Stimulated activated CD4-positive, alpha-beta T cell treated with anti-CD3 and anti-CD28 coated beads, Interleukin-2, amount 100 ng/mL, for 24 hours (primary cell): ENCODE data around the gene SUN3.
"Not testable (repeated sequence)": the region's sequence is repeated elsewhere in the genome, so short reads cannot be mapped to it uniquely, and the experiment has no call there.

Source experiments
- DNase-seq, 2 donors: peaks; one replicate each; pipeline ENCODE4 v3.0.0-alpha.2; 2020

The SUN3 gene

DNA sequence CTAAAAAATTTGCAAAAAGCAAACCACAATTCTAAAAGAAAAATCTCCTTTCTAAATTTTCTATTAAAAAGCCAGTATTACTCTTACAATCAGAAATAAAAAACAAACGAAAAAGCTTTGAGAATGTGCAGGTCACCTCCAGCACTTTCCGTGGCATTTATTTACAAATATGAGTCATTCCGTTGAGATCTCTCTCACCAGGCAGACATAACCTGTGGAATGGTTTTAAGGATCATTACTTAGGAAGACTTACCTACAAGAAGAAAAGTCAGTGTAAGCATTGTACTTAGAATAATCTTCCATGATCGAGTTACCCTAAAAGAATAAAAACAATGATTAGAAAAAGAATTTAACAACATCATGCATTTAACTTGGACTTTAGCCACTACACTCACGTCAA is 3.3 kb downstream of the SUN3 start:
- DNase-seq: no peak

DNA sequence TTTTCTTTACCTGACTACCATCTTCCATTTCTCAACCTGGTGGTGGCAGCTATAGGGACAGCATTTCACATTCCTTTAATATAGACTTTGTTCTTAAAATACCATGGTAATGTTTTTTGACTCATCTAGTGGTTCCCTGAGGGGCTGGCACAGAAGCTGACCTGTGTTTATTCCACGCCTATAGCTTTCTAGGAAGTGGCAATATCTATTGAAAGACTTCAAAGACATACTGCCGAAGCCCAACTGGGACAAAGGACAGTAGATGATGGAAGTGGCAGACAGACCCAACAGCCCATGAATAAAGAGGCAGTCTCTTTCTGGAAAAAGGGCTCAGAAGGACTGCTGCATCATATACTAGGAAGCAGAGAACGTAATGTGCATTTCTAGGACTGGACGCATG is 11.2 kb downstream of the SUN3 start:
- DNase-seq: no peak

DNA sequence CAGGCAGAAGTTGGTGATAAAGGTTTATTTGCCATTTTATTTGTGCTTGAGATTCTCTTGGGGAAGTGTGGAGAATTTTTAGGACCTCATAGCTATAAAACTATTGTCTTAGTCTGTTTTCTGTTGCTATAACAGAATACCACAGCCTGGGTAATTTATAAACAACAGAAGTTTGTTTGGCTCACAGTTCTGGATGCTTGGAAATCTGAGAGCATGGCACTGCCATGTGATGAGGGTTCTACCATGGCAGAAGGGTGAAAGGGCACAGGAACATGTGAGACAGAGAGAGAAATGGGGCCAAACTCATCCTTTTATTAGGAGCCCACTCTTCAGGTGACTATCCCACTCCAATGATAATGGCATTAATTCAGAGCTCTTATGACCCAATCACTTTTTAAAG is 12.3 kb downstream of the SUN3 start:
- DNase-seq: no peak

DNA sequence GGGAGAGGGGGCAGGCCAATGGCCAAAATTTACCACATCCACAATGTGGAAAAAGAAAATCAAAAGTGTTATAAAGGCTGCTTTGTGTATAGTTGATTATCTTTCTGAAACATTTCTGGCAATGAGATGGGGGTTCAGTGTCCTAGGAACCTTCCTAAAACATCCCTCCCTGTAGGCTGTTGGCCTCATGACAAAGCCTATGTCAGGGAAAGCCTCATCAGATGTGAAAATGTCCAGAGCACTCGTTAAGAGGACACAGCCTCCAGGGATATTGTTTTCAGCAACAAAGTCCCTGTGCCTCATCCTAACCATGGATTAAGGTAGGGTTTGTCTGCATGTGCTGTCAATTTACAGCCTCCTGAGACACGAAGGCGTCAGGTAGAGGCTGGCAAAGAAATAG is 17.0 kb downstream of the SUN3 start:
- DNase-seq: no peak

DNA sequence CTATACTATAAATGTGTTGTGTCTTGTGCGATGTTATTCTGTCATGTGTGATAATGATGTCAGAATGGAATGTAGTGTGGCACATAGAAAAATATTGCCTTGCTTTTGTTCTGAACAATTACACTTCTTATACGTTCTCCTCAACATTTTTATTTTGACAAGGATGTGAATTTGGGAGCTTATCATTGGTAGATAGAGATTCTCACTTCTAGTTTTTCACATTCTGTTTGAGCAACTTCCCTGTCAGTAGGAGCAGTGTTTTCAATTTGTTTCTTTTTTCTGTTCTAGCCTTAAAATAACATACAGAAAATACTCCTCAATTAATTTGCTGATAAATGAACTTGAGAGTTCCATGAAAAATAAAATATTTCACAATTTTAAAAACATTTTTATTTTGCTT is 17.6 kb downstream of the SUN3 start:
- DNase-seq: no peak

DNA sequence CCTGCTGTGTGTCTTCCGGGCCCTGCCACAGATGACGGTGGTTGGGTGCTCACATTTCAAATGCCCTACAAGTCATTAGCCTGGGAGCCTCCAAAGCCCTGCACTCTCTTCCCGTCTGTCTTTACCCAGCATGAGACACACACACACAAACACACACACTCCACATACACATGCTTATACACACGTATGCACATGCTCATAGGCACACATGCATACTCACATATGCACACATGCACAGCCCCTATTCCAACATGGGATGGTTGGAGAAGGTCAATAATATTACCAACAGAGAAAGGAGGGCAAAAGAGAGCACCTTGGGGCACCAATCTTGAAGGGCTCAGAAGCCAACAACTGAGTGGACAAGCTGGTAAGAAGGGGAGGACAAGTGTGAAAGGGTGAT is 19.0 kb downstream of the SUN3 start:
- DNase-seq: no peak

DNA sequence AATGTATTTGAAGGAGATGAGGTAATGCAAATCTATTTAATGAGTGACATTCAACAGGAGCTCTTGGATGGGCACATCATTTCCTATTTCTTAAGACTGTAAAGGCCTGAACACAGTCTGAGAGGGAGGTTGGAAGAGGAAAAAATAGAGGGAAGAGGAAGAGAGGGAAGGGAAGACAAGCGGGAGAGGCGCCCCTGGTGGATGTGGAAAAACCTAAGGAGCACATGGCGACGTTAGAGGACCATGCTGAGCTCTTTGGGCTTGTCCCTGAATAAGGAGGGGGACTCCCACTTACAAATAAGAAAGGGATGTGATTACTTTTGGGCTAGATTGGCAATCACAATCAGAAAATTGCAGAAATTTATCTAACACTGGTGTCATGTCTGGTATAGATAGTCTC is 19.6 kb downstream of the SUN3 start:
- no peak for DNase-seq

DNA sequence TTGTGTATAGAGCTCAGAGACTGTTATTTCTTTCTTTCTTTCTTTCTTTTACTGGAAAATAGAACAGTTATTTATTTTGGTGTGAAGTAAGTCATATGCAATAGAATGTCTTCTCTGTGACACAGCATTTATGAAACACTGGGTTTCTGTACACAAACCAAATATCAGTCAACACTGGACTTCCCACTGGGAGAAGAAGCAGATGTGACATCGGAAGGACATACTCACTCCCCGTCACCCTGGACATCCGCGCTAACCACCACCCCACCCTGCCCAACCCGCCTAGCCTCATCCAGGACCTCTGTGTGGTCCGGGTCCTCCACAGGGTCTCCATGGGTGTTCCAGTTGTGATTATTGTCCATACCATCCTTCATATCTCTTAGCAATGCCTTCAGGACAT is 22.0 kb downstream of the SUN3 start:
- DNase-seq: no peak

DNA sequence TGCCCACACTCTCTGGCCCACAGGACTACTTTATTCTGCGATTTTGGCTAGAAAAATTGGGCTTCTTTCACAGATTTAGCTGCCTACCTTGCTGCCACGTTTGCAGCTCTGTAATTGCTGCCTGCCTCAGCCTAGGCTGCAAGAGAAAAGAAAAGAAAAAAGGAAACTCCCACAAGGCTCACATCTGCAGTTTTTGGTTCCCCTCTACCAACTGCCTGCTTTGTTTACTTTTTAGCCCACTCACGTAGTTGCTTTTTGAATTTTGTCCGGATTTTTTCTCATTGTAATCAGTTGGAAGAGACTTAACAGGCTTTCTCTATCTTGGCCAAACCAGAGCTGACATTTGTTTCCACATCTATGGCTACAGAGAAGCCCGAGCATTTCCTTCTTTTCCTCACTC is 24.3 kb downstream of the SUN3 start:
- no peak for DNase-seq

DNA sequence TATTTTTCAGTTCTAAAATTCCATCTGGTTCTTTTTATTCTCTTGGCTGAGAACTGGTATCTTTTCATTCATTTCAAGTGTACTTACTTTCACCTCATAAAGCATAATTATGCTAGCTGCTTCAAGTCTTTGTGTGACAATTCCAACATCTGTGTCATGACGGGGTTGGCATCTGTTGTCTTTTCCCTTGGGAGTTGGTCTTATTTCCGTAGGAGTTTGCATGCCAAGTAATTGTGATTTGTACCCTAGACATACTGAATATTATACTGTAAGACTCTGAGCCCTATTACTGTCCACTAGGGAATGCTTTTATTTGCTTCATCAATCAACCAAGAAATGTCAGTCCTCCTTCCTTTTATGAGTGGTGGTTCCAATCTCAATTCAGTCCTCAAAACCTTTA is 24.9 kb downstream of the SUN3 start:
- no peak for DNase-seq

DNA sequence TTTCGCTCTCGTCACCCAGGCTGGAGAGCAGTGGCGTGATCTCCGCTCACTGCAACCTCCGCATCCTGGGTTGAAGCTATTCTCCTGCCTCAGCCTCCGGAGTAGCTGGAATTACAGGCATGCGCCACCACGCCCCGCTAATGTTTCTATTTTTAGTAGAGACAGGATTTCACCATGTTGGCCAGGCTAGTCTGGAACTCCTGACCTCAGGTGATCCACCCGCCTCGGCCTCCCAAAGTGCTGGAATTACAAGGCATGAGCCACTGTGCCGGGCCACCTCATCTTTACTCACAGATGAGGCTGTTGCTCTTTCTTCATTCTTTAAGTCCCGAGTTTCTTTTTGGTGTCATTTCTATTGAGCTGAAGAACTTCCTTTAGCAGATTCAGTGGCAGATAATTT is 28.7 kb downstream of the SUN3 start:
- DNase-seq: not testable (repeated sequence)

DNA sequence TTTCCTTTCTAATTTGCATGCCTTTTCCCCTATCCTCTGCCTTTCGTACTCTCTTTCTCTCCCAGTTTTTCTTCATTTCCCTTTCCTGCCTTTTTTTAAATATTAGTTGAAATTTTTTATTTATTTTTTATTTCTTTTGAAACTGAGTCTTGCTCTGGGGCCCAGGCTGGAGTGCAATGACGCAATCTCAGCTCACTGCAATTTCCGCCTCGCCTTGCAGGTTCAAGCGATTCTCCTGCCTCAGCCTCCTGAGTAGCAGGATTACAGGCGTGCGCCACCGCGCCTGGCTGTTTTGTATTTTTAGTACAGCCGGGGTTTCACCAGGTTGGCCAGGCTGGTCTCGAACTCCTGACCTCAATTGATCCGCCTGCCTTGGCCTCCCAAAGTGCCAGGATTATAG is 29.5 kb downstream of the SUN3 start:
- no peak for DNase-seq

DNA sequence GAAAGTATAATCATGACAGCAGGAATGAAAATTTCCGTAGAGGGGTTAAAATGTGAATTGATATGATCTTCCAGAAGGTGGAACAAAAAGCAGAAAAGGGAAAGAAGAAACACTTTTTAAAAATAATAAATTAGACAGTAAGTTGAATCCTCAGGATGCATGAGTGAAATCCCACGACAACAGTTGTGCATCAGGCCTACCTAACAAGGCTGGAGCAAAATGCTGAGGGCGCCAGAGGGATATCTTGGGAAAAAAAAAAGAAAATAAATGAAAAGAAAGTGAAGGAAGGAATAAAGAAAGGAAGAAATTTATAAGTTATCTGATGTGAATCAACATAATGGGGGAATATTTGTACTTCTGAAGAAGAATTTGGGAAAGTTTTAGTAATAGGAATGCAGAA is 36.5 kb downstream of the SUN3 start:
- DNase-seq: no peak

DNA sequence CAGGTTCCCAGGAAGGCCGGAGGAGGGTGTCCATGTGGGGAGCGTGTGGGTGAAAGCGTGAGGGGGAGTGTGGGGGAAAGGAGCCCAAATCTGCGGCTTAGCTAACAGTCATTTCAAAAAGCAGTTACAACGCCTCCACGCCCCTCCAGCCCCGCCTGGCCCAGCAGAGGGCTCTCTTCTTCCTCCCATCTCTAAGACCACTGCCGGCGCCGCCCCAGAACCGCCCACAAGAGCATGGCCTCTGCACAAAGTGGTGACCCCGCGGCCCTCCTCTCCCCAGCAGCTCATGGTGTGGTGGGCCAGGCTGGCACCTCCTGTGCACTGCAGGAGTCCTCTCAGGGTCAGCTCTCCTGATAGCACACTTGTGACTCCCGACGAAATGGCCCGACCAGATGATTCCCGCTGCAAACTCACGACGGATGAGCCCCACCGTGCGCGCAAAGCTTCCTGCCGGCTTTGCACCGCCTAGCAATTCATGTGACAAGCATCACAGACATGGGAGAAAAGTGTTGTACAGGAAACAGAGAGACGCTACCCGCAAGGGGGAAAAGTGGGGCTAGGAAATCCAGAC is 37.1 kb downstream of the SUN3 start:
- peak; percentile 84 to 88 for DNase-seq

DNA sequence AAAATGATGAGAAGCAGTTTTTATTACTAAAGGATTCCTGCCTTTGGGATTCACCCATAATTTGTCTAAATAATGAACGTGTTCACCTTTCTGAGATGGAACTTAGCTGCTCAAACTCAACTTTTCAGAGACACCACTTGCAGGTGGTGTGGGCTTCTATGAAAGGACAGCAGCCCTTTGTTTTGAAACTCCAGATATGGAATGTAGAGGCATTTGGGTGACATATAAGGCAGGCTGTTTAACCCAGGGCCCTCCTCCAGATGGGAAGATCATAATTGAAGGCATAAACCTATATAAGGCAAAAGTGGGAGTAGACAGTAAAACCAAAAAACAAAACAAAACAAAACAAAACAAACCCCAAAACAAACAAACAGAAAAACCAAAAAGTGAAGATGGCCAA is 37.6 kb downstream of the SUN3 start:
- DNase-seq: no peak

DNA sequence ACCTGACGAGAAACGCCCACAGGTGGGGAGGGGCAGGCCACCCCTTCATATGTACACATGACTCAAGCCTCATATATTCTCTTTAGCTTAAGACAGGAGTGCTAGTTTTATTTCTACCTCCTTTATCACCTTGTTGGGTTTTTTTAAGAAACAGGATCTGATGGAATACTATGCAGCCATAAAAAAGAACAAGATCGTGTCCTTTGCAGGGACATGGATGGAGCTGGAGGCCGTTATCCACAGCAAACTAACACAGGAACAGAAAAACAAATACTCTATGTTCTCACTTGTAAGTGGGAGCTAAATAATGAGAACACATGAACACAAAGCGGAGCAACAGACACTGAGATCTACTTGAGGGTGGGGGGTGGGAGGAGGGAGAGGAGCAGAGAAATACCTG is 38.3 kb downstream of the SUN3 start:
- DNase-seq: no peak

DNA sequence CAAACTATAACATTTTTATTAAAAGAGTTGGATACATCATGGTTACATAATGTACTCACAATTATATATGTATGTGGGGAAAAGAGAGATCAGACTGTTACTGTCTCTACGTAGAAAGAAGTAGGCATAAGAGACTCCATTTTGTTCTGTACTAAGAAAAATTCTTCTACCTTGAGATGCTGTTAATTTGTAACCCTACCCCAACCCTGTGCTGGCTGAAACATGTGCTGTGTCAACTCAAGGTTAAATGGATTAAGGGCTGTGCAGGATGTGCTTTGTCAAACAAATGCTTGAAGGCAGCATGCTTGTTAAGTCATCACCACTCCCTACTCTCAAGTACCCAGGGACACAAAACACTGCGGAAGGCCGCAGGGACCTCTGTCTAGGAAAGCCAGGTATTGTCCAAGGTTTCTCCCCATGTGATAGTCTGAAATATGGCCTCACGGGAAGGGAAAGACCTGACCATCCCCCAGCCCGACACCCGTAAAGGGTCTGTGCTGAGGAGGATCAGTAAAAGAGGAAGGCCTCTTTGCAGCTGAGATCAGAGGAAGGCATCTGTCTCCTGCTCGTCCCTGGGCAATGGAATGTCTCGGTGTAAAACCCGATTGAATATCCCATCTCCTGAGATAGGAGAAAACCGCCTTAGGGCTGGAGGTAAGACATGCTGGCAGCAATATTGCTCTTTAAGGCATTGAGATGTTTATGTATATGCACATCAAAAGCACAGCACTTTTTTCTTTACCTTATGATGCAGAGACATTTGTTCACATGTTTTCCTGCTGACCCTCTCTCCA is 39.1 kb downstream of the SUN3 start:
- not testable (repeated sequence) for DNase-seq

DNA sequence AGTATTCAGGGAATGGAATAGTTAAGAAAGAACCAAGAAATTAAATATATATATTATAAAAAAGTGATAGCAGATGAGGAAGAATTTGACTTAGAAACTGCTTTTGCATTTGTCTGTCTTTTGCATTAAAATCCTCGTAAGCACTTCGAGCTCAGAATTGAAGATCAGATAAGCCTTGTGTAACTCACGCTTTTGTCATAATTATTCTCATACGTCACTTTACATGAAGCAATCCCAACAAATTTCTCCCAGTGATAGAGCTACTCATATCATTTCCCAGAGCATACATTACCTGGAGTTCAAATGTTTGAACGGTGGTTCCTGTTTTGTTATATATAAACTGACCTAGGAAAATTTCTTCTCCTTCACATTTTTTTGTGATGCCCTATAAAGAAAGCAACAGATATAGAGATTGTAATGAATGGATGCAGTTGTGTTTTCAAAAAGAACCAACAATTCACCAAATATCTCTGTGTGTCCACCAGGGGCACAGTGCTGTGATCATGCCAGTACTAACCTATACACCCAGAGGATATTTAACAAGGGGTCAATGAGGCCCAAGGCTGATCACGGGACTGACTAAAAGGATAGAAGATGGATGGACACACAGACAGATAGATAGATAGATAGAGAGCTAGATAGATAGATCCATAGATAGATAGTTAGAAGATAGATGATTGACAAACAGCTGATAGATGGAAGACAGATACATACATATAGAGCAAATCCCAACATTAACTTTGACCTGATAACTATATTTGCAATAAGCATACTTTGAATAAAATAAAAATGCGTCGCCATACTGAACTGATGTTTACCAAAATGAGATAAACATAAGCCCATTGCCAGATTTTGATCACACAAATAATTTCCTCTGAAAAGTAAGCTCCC is 40.2 kb downstream of the SUN3 start:
- DNase-seq: no peak

DNA sequence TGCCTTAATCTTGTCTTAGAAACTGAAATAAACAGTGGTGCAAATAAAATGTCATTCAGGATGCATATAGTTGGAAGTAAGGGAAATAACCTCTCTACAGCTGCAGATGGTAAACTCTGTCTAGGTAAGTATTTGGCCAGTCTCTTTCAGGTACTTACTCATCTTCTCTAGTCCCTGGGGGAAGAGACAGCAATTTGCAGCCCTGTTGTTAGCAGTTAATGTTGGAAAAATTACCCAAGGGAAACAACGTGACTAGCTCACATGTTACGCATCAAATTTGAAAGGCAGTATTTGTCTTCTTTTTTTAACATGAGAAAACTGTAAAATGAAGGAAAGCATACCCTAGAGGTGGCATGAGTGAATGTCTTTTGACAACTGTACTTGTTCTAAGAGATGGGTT is 46.3 kb downstream of the SUN3 start:
- DNase-seq: no peak

DNA sequence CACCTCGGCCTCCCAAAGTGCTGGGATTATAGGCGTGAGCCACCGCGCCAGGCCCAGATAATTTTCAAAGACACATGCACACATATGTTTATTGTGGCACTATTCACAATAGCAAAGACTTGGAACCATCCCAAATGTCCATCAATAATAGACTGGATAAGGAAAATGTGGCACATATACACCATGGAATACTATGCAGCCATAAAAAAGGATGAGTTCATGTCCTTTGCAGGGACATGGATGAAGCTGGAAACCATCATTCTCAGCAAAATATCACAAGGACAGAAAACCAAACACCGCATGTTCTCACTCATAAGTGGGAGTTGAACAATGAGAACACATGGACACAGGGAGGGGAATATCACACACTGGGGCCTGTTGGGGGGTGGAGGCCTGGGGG is 48.3 kb downstream of the SUN3 start:
- DNase-seq: not testable (repeated sequence)

DNA sequence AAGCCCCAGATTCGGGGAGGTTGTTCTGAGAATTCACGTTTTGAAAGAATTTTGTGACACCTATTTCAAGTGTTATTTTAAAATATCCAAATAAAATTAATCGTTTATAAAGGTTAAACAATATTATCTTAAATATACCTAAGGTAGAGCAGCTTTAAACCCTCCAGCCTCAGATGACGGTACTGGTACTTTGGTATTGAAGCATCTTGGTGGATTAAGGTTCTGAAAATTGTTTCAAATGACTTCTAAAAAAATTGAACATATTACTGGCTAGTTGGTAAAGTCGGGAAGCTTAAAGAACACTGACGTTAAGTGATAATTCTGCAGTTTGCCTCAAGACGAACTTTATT is 49.1 kb downstream of the SUN3 start:
- no peak for DNase-seq

DNA sequence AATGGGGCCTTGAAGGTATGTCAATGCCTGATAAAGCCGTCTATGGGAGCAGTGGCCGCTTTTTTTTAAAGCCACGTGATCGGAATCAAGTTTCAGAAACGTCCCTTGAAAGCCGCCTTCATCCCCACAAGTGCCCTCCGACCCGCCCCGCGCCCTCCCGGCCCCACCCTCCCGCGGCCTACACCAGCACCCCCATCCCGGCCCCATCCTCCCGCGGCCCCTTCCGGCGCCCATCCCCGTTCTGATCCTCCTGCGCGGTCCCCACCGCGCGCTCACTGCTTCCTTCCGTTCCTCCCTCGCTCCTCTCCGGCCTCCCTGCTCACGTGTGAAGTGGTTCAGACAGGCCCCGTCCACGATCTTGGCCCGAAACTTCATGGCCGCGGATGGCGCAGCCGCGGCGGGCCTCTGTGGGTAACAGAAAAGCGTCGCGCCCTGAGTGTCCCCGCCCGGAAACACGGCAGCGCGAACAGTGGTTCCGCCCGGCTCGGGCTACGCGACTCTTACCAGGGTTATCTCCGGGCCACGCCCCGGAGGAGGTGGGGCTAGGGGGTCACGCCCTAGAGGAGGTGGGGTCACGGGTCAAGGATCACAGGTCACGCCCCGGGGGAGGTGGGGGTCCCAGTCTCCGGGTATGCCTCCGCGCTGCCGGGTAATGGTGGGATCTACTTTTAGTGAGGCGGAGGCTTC is 49.6 kb downstream of the SUN3 start, which contains the start of gene HUS1:
HUS1 (minus strand) TSS at position 471 of the 687 bp plus-strand sequence; CDS start at position 375, 96 bp downstream.
- peak; percentile 94 to 95 for DNase-seq

DNA sequence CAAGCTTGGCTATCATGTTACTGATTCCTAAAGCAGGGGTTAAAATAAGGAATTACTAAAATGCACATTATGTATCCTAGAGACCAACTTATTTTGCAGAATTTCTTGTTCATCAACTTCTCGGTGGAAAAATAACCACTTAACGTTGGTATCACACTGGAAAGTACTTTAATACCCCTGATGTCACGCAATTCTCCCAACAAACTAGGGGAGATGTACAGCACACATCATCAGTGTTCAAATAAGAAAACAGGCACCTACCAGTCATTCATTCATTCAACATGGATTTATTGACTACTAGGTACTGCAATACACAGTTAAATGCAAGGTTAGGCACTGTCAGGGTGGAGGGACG is 50.1 kb downstream of the SUN3 start:
- DNase-seq: no peak
